Gastroesophageal sphincter (tissue), 3 donors: Measurements from ENCODE around the gene ANO2.

Source experiments
- CTCF ChIP-seq, 4 experiments: fragments of 200-600 bp in 2 of 4; fragments of 450-650 bp in 2 of 4; sonication (generic) in 1 of 4; IDR thresholded peaks; one replicate each; pipeline ENCODE4 v1.5.1; 2017 to 2019; ENCODE audit warnings: antibody characterized with exemption in 4 of 4, mild to moderate bottlenecking in 2 of 4, moderate library complexity in 2 of 4
- EP300 ChIP-seq: sonication (generic); formaldehyde crosslinking; IDR thresholded peaks from one replicate; pipeline ENCODE4 v1.6.1; 2017; ENCODE audit warnings: antibody characterized with exemption, mild to moderate bottlenecking
- POLR2A ChIP-seq, 2 donors: fragments of 450-650 bp; IDR thresholded peaks; one replicate each; pipeline ENCODE4 v1.6.1; 2017; ENCODE audit warnings: antibody characterized with exemption in 2 of 2, mild to moderate bottlenecking in 2 of 2, moderate library complexity in 1 of 2
- POLR2AphosphoS5 ChIP-seq: sonication (generic); formaldehyde crosslinking; IDR thresholded peaks from one replicate; pipeline ENCODE4 v1.6.1; 2017; ENCODE audit warnings: antibody characterized with exemption

- TF ChIP-seq CTCF (IDR thresholded peaks at IDR 0.05) (no peak), POLR2A (IDR thresholded peaks at IDR 0.05) (no peak), POLR2AphosphoS5 (no peak), EP300 (no peak)
Measured at GRCh38 chr12:5960783-5961182, 15.7 kb upstream of the ANO2 start.
